Caco-2 (cell line): ENCODE measurements around the gene ZBTB26. TPM values are rescaled to one million over a fixed set of nuclear protein-coding genes. Genes with fewer than 3 reads are reported as not detected.

ENCODE experiments used
- Bru-seq: library from RNA; stranded (reverse); fragments of 400-500 nt; gene quantifications from one replicate; lab custom pipeline; 2021; lab: Mats Ljungman, UMichigan
- BruChase-seq, 2 experiments: library from RNA; stranded (reverse); fragments of 400-500 nt; gene quantifications; one replicate each; lab custom pipeline; 2021; lab: Mats Ljungman, UMichigan
- BruUV-seq: library from RNA; stranded (reverse); fragments of 400-500 nt; replicated peaks from 2 replicates; lab custom pipeline; 2021; lab: Mats Ljungman, UMichigan
- CTCF ChIA-PET: fragments of 300-600 bp; sonication (Branson Sonifier 250); formaldehyde crosslinking; loops from one replicate; lab custom pipeline; 2022; ENCODE audit warnings: antibody characterized with exemption; lab: Charles Lee
- POLR2A ChIA-PET: fragments of 300-600 bp; sonication (Branson Sonifier 250); formaldehyde crosslinking; loops from one replicate; lab custom pipeline; 2022; ENCODE audit warnings: antibody characterized with exemption; lab: Charles Lee
- DNase-seq, 2 experiments: peaks; one replicate each; pipeline versions ENCODE4 v3.0.0 to v3.0.0-alpha.2; 2020 to 2022
- H3K27me3 ChIP-seq: replicated peaks from 2 replicates; pipeline ENCODE4 v1.6.0; 2011; ENCODE audit warnings: low read length; ENCODE audit not compliant: control insufficient read depth, insufficient read depth
- H3K36me3 ChIP-seq: 2 replicates; pipeline ENCODE4 v1.5.1; 2011; ENCODE audit warnings: low read length; ENCODE audit not compliant: control insufficient read depth, insufficient read depth
- H3K4me1 ChIP-seq: fragments of 250-450 bp; sonication (Bioruptor Pico); 2 replicates; pipeline ENCODE4 v1.5.1; 2020; ENCODE audit warnings: mild to moderate bottlenecking
- H3K4me3 ChIP-seq: 2 replicates; pipeline ENCODE4 v1.5.1; 2011; ENCODE audit warnings: low read depth, mild to moderate bottlenecking, control low read depth, low read length
- H3K9me3 ChIP-seq: fragments of 250-450 bp; sonication (Bioruptor Pico); 2 replicates; pipeline ENCODE4 v1.5.1; 2020; ENCODE audit warnings: mild to moderate bottlenecking, moderate library complexity
- H3K27ac Mint-ChIP-seq: one replicate; pipeline ENCODE4 v1.8.0; 2022; ENCODE audit warnings: mixed read lengths; ENCODE audit not compliant: unreplicated experiment
- H3K27me3 Mint-ChIP-seq: one replicate; pipeline ENCODE4 v1.8.0; 2022; ENCODE audit warnings: mixed read lengths; ENCODE audit not compliant: insufficient read depth, unreplicated experiment
- H3K36me3 Mint-ChIP-seq: one replicate; pipeline ENCODE4 v1.8.0; 2022; ENCODE audit warnings: mild to moderate bottlenecking, mixed read lengths; ENCODE audit not compliant: insufficient read depth, unreplicated experiment
- H3K4me1 Mint-ChIP-seq: one replicate; pipeline ENCODE4 v1.8.0; 2022; ENCODE audit warnings: low read depth, mixed read lengths; ENCODE audit not compliant: unreplicated experiment
- H3K4me3 Mint-ChIP-seq: one replicate; pipeline ENCODE4 v1.8.0; 2022; ENCODE audit warnings: mild to moderate bottlenecking, moderate library complexity, mixed read lengths; ENCODE audit not compliant: unreplicated experiment
- H3K9me3 Mint-ChIP-seq: one replicate; pipeline ENCODE4 v1.8.0; 2022; ENCODE audit warnings: mixed read lengths; ENCODE audit not compliant: unreplicated experiment
- intact Hi-C: fragments of 100-400 bp; cut with micrococcal nuclease; formaldehyde crosslinking; loops from one replicate; pipeline ENCODE4 v1.10.0; 2022; ENCODE audit not compliant: unreplicated experiment
- long read RNA-seq: library from polyadenylated mRNA; stranded (forward); transcript quantifications from one replicate; pipeline ENCODE4 v2.0.0, GENCODE V29; 2022
- total RNA-seq: library from RNA; stranded (reverse); gene quantifications from 2 replicates; pipeline ENCODE4 v1.2.3, GENCODE V29; 2022
- TF ChIP-seq, protein P1 (sequence below), 2 experiments: fragments of 200-600 bp in 1 of 2; IDR thresholded peaks; 1 replicate in 1 of 2; 2 replicates in 1 of 2; pipeline versions ENCODE4 v1.5.1 to v1.8.0; 2011 to 2022; ENCODE audit warnings: antibody characterized with exemption in 1 of 2, control low read depth in 1 of 2, inconsistent platforms in 1 of 2, low read depth in 1 of 2, low read length in 1 of 2, mild to moderate bottlenecking in 1 of 2, moderate library complexity in 1 of 2; ENCODE audit not compliant: insufficient read depth in 1 of 2, severe bottlenecking in 1 of 2, unreplicated experiment in 1 of 2

ZBTB26 gene, protein sequence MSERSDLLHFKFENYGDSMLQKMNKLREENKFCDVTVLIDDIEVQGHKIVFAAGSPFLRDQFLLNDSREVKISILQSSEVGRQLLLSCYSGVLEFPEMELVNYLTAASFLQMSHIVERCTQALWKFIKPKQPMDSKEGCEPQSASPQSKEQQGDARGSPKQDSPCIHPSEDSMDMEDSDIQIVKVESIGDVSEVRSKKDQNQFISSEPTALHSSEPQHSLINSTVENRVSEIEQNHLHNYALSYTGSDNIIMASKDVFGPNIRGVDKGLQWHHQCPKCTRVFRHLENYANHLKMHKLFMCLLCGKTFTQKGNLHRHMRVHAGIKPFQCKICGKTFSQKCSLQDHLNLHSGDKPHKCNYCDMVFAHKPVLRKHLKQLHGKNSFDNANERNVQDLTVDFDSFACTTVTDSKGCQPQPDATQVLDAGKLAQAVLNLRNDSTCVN
- total RNA-seq (8.7 and 10.3 TPM in 2 replicates), Bru-seq, nascent RNA (percentile 86 among the genes with signal in this experiment), BruChase-seq, experiment 1, labeled RNA remaining after a 2-hour chase (percentile 83 among the genes with signal in this experiment), BruChase-seq, experiment 2, labeled RNA remaining after a 6-hour chase (percentile 67 among the genes with signal in this experiment)
- long read RNA-seq, partial matches to known transcripts = 0 of 5 reads
- long read RNA-seq, other reads (novel, unspliced or antisense) = 5 of 5 reads

DNA sequence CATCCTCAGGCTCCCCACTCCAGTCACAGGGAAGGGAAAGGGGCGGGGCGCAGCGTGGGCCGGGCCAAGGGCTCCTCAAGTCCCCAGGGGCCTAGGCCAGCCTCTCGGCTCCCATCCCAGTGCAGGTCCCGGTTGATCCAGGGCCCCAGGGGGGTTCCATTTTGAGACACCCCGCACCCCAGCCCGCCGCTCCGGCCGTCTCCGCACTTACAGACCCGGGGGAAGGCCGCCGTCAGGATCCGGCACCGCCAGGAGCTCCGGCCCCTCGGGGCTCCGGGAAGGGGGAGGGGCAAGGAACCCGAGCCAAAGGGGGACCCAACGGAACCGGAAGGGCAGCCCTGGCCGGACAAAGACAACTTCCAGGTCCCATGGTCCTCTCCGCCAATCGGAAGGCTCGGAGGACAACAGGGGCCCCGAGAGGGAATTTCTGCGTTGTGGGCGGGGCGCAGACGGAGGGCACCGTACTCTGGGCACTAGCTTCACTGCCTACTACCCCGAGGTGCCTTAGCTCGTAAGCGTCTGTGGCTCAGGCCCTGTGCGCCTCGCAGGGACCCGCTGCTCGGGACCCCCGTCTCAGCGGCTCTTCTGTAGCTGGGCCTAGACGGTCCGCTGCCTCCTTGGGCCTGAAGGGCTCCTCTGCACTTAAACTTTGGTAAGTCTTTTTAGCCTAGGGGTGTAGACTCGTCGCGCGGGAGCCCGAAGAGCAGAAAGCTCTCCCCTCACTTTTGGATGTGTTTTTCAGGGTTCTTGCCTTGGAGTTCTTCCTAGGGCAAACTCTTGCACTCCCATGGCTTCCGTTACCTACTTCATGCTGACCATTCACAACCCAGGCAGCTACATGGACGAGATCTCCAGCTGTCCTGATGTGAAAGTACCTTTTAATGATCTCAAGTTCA, at the start of gene ZBTB26:
ZBTB26 (minus strand) TSS at position 287 of the 896 bp plus-strand sequence. CDS start 11,578 bp downstream, outside the sequence.
- Mint-ChIP-seq H3K9me3 (no peaks in the 10 kb centered on the region), H3K27ac (no peak within 1 kb of the TSS), H3K36me3 (peaks cover 6% of the 10 kb centered on the region), H3K27me3 (no peaks in the 10 kb centered on the region), H3K4me3 (no peak within 1 kb of the TSS), H3K4me1 (peaks cover 9% of the 10 kb centered on the region)
- CTCF ChIA-PET = interaction anchor here (1.1 kb wide), 2 partner anchors 9 to 19 kb away, joined by 3 to 4 read pairs; partner anchors contain the start of genes RABGAP1 and ZBTB6
- H3K4me1 ChIP-seq = no peaks in the 10 kb centered on the region; the same call in 1 of the 2 replicates
- POLR2A ChIA-PET = interaction anchor here (1.1 to 3.1 kb wide), 5 partner anchors 9 to 60 kb away, joined by 3 to 36 read pairs (median 6); partner anchors contain the start of genes RABGAP1, RC3H2 and ZBTB6
- H3K4me3 ChIP-seq = peak within 1 kb of the TSS; percentile 74
- no TSS peak for BruUV-seq
- TF ChIP-seq, protein P1, sequence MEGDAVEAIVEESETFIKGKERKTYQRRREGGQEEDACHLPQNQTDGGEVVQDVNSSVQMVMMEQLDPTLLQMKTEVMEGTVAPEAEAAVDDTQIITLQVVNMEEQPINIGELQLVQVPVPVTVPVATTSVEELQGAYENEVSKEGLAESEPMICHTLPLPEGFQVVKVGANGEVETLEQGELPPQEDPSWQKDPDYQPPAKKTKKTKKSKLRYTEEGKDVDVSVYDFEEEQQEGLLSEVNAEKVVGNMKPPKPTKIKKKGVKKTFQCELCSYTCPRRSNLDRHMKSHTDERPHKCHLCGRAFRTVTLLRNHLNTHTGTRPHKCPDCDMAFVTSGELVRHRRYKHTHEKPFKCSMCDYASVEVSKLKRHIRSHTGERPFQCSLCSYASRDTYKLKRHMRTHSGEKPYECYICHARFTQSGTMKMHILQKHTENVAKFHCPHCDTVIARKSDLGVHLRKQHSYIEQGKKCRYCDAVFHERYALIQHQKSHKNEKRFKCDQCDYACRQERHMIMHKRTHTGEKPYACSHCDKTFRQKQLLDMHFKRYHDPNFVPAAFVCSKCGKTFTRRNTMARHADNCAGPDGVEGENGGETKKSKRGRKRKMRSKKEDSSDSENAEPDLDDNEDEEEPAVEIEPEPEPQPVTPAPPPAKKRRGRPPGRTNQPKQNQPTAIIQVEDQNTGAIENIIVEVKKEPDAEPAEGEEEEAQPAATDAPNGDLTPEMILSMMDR (IDR thresholded peaks at IDR 0.05; ENCODE audit: insufficient read depth in 1 of 2, low read depth in 1 of 2, low read length in 1 of 2, severe bottlenecking in 1 of 2, unreplicated experiment in 1 of 2) = no peak
- H3K27me3 ChIP-seq = no peaks in the 10 kb centered on the region
- DNase-seq = peak; percentile 93 to 96
- H3K9me3 ChIP-seq = no peaks in the 10 kb centered on the region
- intact Hi-C loops = loop anchor here (1.0 to 2.0 kb wide), 4 partner anchors 9 to 60 kb away; partner anchors contain the start of genes RC3H2 and ZBTB6
- no peaks in the 10 kb centered on the region for H3K36me3 ChIP-seq

DNA sequence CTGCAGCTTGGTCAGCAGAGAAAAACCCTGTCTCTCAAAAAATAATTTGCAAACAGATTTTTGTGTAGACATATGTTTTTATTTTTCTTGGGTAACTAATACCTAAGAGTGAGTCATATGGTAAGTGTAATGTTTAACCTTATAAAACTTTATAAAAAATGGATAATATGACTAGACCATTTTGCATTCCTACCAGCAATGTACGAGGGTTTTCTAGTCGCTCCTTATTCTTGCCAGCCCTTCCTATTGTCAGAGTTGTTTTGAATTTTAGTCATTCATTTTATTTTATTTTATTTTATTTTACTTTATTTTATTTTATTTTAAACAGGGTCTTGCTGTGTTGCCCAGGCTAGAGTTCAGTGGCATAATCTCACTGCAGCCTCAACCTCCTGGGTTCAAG, 47.3 kb upstream of the ZBTB26 start:
- Mint-ChIP-seq H3K27ac (no peak overlapping the region), H3K9me3 (no peaks in the 10 kb centered on the region), H3K4me1 (no peaks in the 10 kb centered on the region), H3K36me3 (peaks cover 20% of the 10 kb centered on the region), H3K4me3 (no peak overlapping the region), H3K27me3 (no peaks in the 10 kb centered on the region)
- Histone ChIP-seq H3K9me3 (no peaks in the 10 kb centered on the region), H3K36me3 (no peaks in the 10 kb centered on the region), H3K4me3 (no peak overlapping the region), H3K27me3 (no peaks in the 10 kb centered on the region), H3K4me1 (no peaks in the 10 kb centered on the region)
- intact Hi-C loops = no loop called here
- no TSS peak for BruUV-seq
- TF ChIP-seq, protein P1 (IDR thresholded peaks at IDR 0.05; ENCODE audit: insufficient read depth in 1 of 2, low read depth in 1 of 2, low read length in 1 of 2, severe bottlenecking in 1 of 2, unreplicated experiment in 1 of 2) = no peak
- CTCF ChIA-PET = no interaction called here
- no peak for DNase-seq
- POLR2A ChIA-PET = no interaction called here
